ENCODE results near the gene NTN1. TPM values are rescaled to one million over a fixed set of nuclear protein-coding genes. Genes with fewer than 3 reads are reported as not detected.

The NTN1 gene
- total and polyA plus RNA-seq, 2 of the 4 experiments (the other 2 are of a cell fraction), result under 0.01 to 0.07 TPM

GRCh38 chr17:9225305-9226101 lies 204.2 kb downstream of the NTN1 start (continued):
- no peak for TF ChIP-seq CHD1 (IDR thresholded peaks at IDR 0.05; ENCODE audit: low read depth, low read length)

- no peak overlapping the region for H3K14ac ChIP-seq (replicated peaks; ENCODE audit: low read depth, low read length)
- BruUV-seq (replicated peaks), result no TSS peak
- dilution Hi-C loops (cut with HindIII; ENCODE audit: low sequenced_read_pairs, unreplicated experiment), result no loop called here
- no peak for TF ChIP-seq POLR2A (IDR thresholded peaks at IDR 0.05; ENCODE audit: low read depth, low read length)
- TF ChIP-seq MAFK (IDR thresholded peaks at IDR 0.05; ENCODE audit: low read depth, low read length), result no peak
- TF ChIP-seq BHLHE40 (IDR thresholded peaks at IDR 0.05; ENCODE audit: low read depth, low read length), result no peak
- TF ChIP-seq CHD1 (IDR thresholded peaks at IDR 0.05; ENCODE audit: low read depth, low read length), result no peak
- no peak for TF ChIP-seq CEBPB (IDR thresholded peaks at IDR 0.05; ENCODE audit: low read depth, low read length)
- no peak for TF ChIP-seq NFE2L2 (IDR thresholded peaks at IDR 0.05; ENCODE audit: low read depth, low read length)
- TF ChIP-seq USF2 (IDR thresholded peaks at IDR 0.05; ENCODE audit: low read depth, low read length), result no peak
- TF ChIP-seq SMC3 (IDR thresholded peaks at IDR 0.05; ENCODE audit: low read depth, low read length), result no peak
- TF ChIP-seq ELK1 (IDR thresholded peaks at IDR 0.05; ENCODE audit: borderline replicate concordance, low read depth, low read length), result no peak
- TF ChIP-seq MAZ (IDR thresholded peaks at IDR 0.05; ENCODE audit: borderline replicate concordance, low read depth, low read length), result no peak
- no peak for TF ChIP-seq RFX5 (IDR thresholded peaks at IDR 0.05; ENCODE audit: low read depth, low read length)
- TF ChIP-seq RCOR1 (IDR thresholded peaks at IDR 0.05; ENCODE audit: insufficient replicate concordance, low read length), result no peak
- TF ChIP-seq RAD21 (IDR thresholded peaks at IDR 0.05; ENCODE audit: low read length), result no peak
- no peak for TF ChIP-seq FOS (IDR thresholded peaks at IDR 0.05; ENCODE audit: low read depth, low read length)
- no peak for TF ChIP-seq MXI1 (IDR thresholded peaks at IDR 0.05; ENCODE audit: borderline replicate concordance, low read depth, low read length)
Observed at GRCh38 chr17:9226130-9226793, 205.0 kb downstream of the NTN1 start.

More at GRCh38 chr17:9226130-9226793, 205.0 kb downstream of the NTN1 start:
- no peak overlapping the region for H2AK5ac ChIP-seq (ENCODE audit: low read depth, low read length)
- no peak overlapping the region for H3K56ac ChIP-seq (ENCODE audit: extremely low read depth, insufficient read depth, low read length)
- no peak overlapping the region for H3K4ac ChIP-seq (ENCODE audit: low read depth, low read length)
- no peak overlapping the region for H3K4me2 ChIP-seq (ENCODE audit: low read depth, low read length)
- in situ Hi-C loops (cut with MboI; ENCODE audit: low sequenced_read_pairs) (no loop called here), intact Hi-C loops (cut with micrococcal nuclease) (no loop called here)
- H4K8ac ChIP-seq (ENCODE audit: low read depth in 2 of 2, low read length in 2 of 2), result no peak overlapping the region
- no peak overlapping the region for H2BK20ac ChIP-seq (ENCODE audit: low read depth, low read length)
- no peak overlapping the region for H2AK9ac ChIP-seq (replicated peaks; ENCODE audit: low read depth, low read length, poor library complexity)
- H2BK5ac ChIP-seq (ENCODE audit: low read depth, low read length, poor library complexity, severe bottlenecking), result no peak overlapping the region
- H3K18ac ChIP-seq (ENCODE audit: low read depth, low read length), result no peak overlapping the region
- no peak for DNase-seq
- no peaks in the 10 kb centered on the region for H3K36me3 ChIP-seq (ENCODE audit: control insufficient read depth, insufficient read depth, low read length)
- H3K4me1 ChIP-seq (ENCODE audit: control insufficient read depth, insufficient read depth, low read length), result peaks cover 8% of the 10 kb centered on the region; the same call in 1 of the 2 replicates
- H4K5ac ChIP-seq (ENCODE audit: low read depth, low read length), result no peak overlapping the region
- H3K9me1 ChIP-seq (ENCODE audit: insufficient read depth, low read length), result no peaks in the 10 kb centered on the region
- no peaks in the 10 kb centered on the region for H3K27me3 ChIP-seq (ENCODE audit: control insufficient read depth, insufficient read depth, low read length)
- no peak overlapping the region for H2BK15ac ChIP-seq (ENCODE audit: low read depth, low read length)
- H3K4me3 ChIP-seq (ENCODE audit: insufficient read depth, low read depth, low read length), result no peak overlapping the region
- H4K20me1 ChIP-seq (ENCODE audit: insufficient read depth, low read length), result no peaks in the 10 kb centered on the region
- no peaks in the 10 kb centered on the region for H3K79me1 ChIP-seq (ENCODE audit: low read depth in 1 of 2, low read length in 2 of 2)
- ATAC-seq (ENCODE audit: low read depth), result no peak
- no peak overlapping the region for H3K23ac ChIP-seq (ENCODE audit: low read depth, low read length)
- H4K91ac ChIP-seq (ENCODE audit: insufficient read depth, low read depth, low read length), result no peak overlapping the region
- ChIA-PET POLR2A (ENCODE audit: unreplicated experiment) (no interaction called here), CTCF (no interaction called here)
- no peaks in the 10 kb centered on the region for H3K9me3 ChIP-seq (ENCODE audit: control insufficient read depth, insufficient read depth, low read length)
- H2AFZ ChIP-seq (replicated peaks; ENCODE audit: low read length, poor library complexity), result no peak overlapping the region
- H3K9ac ChIP-seq (ENCODE audit: low read depth, low read length), result no peak overlapping the region
- no peak overlapping the region for H2BK120ac ChIP-seq (ENCODE audit: low read depth, low read length)
- H3K27ac ChIP-seq (ENCODE audit: insufficient read depth, low read length), result no peak overlapping the region
- WGBS, 2 experiments (ENCODE audit: extremely low coverage in 2 of 2, insufficient read length in 1 of 2), result 91% methylated on average over 4 of the region's 34 CpGs; no CpG with 5 or more reads in 1 of the 2 experiments
